Adipose tissue (tissue), 3 donors: ENCODE results near the gene TF. TPM values are rescaled to one million over a fixed set of nuclear protein-coding genes. Genes with fewer than 3 reads are reported as not detected.

ENCODE experiments used
- H3K27ac ChIP-seq: one replicate; pipeline ENCODE4 v1.5.1; 2013; ENCODE audit warnings: low read depth, low read length
- WGBS, 3 donors: extraction: QIAGEN DNeasy Blood & Tissue Kit; methylation state at CpG; one replicate each; pipeline ENCODE4 v1.1.7; 2013; 5-methylcytosine and 5-hydroxymethylcytosine counted together
- polyA plus RNA-seq, 3 donors: library from polyadenylated mRNA; stranded (reverse); fragments of 200-250 nt; gene quantifications; one replicate each; pipeline ENCODE4 v1.2.3, GENCODE V29; 2013
- donor health status: healthy with polysubstance abuse.
- donor health status: Bipolar disorder and iron deficiency.
- donor health status: healthy.

The TF gene
- polyA plus RNA-seq, 3 donors = 1.3 to 72.4 (median 63.7) TPM

GRCh38 chr3:133744241-133744640 is 2.0 kb upstream of the TF start:
- no peak overlapping the region for H3K27ac ChIP-seq
- WGBS, 3 donors = 75 to 82% (median 78%) methylated on average over 5 of the region's 5 CpGs

DNA sequence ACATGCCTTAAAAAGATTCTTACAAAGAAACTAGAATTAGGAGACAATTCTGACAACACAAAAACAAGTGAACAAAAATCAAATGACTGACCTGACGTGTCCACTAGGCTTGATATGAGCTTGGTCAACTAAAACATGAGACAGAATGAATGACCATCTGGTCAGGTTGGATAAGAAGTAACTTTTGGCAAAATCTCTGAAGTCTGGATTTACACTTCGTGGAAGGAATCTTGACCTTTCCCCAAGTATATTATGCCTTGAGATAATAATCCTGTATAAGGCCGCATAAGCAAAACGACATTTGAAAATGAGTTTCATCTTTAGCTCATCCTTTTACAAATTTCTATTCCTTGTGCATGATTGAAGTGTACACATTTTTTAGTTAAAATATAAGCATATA is 1.1 kb upstream of the TF start:
- no peak overlapping the region for H3K27ac ChIP-seq
- 87 to 92% (median 90%) methylated on average over 4 of the region's 4 CpGs for WGBS, 3 donors

DNA sequence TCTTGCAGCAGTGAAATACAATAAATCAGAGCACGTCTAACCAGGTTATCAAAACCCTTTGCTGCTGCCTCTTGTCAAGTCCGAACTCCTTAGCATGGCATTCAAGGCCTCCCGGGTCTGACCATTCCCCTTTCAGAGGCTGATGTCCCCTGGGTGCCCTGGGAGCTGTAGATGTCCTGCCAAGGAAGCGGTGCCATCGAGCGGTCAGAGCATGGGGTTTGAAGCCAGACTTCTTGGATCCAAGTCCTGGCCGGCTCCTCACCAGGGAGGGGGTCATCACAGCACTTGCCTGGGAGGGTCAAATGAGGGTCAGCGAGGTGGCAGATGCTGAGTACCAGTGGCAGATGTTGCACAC is 496 bp downstream of the TF start:
- no peak overlapping the region for H3K27ac ChIP-seq
- WGBS, 3 donors = 77 to 79% (median 79%) methylated on average over 8 of the region's 8 CpGs

DNA sequence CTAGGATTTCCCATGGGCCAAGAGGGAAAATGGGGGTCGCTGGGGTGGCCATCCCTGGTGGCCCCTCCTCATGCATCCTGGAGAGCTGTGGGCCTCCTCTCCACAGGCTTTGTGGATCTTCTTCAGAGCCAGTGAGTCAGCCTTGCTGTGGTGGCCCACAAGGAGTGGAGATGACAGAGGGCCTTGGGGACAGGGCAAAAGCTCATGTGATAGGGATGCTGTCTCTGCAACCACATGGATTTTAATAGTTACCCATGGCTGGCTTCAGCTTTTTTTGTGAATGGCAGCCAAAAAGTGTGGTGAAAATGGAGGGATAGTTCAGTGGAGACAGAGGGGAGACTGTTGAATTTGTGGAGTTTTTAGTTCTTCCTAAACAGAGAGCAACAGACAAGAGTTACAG is 1.2 kb downstream of the TF start:
- WGBS, 3 donors = 67 to 92% (median 89%) methylated on average over 1 of the region's 1 CpG

DNA sequence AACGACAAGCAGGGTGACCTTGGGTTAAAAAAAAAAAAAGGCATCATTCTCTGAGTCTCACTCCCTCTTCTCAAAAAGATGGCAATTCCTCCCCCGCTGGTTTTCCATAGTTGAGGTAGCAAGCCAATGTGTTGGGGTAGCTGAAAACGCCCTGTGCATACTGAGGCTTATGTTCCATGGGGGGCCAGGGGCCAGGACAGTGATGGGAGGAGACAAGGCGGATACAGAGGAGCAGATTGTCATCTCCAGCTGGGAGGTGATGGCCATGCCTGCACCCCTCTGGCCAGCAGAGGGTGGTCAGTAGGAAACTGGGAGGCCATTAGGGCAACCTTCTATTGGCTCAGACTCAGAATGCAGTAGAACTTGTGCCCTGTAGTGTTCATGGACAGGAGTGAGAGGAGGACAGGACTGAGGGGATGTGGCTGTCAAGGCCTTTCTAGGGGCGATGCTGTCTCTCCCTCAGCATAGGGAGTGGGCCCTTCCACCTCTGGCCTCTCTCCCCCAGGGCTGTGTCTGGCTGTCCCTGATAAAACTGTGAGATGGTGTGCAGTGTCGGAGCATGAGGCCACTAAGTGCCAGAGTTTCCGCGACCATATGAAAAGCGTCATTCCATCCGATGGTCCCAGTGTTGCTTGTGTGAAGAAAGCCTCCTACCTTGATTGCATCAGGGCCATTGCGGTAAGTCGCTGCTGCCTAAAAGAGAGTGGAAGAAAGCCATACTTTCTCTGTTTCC is 1.9 kb downstream of the TF start:
- no peak overlapping the region for H3K27ac ChIP-seq
- WGBS, 3 donors = 90 to 93% (median 91%) methylated on average over 12 of the region's 12 CpGs

More for the DNA sequence above, 1.2 kb downstream of the TF start:
- no peak overlapping the region for H3K27ac ChIP-seq

DNA sequence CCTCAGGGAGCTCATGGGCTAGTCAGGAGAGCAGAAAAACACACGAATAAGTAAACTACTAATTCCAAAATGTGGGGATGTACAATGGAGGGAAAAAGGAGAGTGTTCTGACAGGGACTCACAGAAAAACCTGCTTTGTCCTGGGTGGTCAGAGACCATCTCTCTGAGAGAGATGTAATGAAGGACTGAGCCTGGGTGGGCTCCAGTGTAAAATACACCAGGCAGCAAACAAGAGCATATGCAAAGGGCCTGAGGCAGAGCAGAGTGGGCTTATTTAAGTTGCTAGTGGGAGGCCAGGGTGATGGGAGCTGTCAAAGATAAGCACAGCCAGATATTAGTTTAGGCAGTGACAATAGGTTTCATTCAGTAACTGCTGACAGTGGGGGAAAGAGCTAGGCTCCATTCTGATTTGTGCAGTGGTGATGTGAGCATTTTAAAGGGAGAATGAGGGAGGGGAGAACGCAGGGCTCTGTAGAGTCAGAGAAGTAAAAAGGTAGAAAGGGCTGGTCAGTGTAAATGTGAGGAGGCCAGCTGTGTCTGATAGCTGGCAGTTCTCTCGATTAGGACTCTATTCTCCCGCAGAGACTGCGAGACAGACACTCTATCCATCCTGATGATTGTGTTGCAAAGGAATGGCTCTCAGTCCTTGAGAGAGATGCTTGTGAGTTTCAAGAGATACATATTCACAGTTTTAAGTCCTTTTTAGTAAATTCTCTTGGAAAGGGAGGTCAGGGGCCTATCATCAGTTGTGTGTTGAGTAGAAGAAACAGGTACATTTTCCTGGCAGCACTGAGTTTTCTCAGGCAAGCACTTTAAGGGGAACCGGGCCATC is 3.5 kb downstream of the TF start:
- WGBS, 3 donors = 76 to 87% (median 82%) methylated on average over 6 of the region's 6 CpGs
- no peak overlapping the region for H3K27ac ChIP-seq

DNA sequence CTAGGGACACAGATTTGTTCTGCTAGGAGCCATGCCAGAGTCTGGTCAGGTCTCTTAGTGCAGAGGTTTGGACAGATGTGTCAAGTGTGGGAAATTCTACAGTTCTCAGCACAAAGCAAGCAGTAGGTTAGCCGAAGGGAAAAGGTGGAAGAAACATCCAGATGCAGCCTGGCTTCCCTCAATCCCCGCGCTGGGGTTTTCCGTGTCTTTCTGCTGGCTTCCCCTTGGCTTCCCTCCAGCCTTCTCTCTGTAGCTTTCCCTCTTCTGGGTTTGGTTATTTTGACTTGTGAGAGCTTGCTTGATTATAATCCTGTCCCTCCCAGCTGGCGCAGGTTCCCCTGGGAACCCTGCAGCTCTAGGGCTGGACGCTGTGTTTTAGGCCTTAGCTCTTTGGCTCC is 4.1 kb downstream of the TF start:
- 25 to 46% (median 45%) methylated on average over 6 of the region's 6 CpGs for WGBS, 3 donors
- H3K27ac ChIP-seq = no peak overlapping the region

DNA sequence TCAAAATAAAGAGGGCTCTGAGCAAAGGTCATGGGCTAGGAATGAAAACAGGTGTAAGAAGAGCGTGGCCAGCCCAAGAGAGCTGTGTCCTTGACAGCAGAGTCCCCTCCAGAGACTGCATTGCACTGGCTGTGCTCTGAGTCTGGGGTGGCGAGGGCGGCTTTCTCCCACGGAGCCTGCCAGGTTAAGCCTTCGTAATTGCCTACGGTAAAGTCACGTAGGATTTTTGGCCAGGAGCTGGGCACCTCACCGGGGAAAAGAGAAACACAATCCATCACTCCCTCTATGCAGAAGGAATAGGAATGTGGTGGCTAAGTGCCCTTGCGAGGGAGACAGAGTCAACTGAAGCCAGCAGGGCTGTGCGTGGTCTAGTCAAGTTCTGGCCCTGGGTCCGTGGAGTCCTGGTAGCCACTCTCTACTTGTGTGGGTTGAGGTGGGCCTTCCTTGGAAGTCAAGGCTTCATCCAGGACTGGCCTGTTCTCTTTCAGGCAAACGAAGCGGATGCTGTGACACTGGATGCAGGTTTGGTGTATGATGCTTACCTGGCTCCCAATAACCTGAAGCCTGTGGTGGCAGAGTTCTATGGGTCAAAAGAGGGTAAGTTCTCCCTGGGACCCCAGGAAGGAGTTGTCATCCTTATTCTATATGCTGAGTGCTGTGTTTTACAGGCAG is 7.0 kb downstream of the TF start:
- H3K27ac ChIP-seq = no peak overlapping the region
- WGBS, 3 donors = 63 to 94% (median 88%) methylated on average over 13 of the region's 13 CpGs

- no peak overlapping the region for H3K27ac ChIP-seq
- WGBS, 3 donors = 98 to 100% (median 100%) methylated on average over 1 of the region's 1 CpG
These were observed 7.6 kb downstream of the TF start for GRCh38 chr3:133753779-133754164.

DNA sequence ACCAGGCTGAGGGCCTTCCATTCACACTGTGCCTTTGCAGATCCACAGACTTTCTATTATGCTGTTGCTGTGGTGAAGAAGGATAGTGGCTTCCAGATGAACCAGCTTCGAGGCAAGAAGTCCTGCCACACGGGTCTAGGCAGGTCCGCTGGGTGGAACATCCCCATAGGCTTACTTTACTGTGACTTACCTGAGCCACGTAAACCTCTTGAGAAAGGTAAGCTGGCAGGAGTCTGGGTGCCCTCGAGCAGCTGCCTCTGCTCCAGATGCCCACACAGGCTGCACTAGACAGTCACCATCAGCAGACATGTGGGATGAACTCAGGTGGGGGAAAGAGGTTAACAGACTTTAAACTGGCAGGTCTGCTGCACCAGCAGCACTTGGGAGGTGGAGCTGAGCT is 8.3 kb downstream of the TF start:
- WGBS, 3 donors = 93 to 96% (median 93%) methylated on average over 5 of the region's 5 CpGs

GRCh38 chr3:133754973-133755828 is 9.0 kb downstream of the TF start:
- H3K27ac ChIP-seq = no peak overlapping the region
- WGBS, 3 donors = 83 to 94% (median 86%) methylated on average over 10 of the region's 10 CpGs

More for the DNA sequence above, 8.3 kb downstream of the TF start:
- H3K27ac ChIP-seq = no peak overlapping the region

DNA sequence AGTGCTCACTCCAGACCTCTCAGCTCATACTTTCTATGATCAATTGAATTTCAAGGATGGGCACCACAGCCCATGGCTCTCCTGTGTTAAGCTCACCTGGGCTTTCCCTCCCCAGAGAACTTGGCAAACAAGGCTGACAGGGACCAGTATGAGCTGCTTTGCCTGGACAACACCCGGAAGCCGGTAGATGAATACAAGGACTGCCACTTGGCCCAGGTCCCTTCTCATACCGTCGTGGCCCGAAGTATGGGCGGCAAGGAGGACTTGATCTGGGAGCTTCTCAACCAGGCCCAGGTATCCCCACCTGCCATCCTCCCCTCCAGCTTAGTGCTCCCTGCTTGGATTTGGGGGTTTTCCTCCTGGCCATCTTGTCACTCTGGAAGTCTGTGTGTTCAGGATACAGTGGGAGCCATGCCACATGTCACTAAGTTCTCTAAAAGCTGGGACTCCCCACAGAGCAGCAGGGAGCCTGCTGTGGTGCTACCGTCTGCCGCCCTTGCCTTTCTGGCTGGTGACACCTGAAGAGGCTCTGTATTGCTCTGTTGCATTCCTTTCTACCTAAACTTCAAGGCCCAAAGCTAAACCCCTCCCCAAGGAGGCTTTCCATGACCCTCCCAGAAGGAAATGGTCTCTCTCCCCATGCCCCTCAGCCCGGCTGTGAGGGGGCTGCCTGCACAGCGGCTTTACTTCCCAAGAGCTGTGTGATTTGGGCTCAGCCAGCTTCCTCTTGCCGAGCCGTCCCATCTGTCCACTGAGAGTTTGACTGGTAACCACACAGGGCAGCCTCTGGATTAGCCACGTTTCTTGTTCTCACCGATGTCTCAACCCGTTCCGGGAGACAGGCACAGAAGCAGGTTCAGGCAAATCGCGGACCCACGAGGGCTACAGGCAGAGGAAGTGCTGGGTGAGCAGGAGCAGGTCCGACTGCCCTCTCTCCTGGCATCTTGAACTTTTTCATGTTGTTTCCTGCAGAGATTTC is 10.8 kb downstream of the TF start:
- H3K27ac ChIP-seq = no peak overlapping the region
- 84 to 91% (median 90%) methylated on average over 20 of the region's 20 CpGs for WGBS, 3 donors

DNA sequence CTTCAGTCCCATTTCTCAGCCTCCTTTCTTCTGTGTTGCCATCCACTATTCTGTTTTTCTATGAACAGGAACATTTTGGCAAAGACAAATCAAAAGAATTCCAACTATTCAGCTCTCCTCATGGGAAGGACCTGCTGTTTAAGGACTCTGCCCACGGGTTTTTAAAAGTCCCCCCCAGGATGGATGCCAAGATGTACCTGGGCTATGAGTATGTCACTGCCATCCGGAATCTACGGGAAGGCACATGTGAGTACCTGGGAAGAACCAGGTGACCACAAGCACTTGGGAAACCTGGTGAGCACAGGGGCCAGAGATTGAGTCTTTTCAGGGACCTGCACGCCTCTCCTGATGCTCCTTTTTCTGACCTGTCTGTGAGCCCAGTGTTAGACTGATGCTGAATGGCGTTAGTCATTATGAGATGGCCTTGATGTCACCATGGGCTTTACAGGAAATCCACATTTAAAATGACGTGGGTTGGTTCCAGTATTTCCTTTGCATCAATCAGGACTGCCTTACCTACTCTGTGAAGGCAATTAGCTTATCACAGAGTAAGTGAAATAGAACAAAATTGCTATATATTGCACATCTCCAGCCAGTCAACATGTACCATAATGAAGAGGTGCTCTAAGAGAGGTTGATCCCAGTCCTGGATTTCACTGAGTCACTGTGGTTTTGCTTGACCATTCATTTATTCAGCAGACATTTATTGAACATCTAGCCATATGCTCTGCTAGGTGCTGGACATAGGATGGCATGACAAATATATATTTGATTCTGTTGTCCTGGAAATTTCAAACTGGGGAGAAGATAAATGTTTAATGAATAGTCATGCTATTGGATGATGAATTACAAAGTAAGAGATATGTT is 11.7 kb downstream of the TF start:
- WGBS, 3 donors = 72 to 80% (median 77%) methylated on average over 6 of the region's 6 CpGs
- no peak overlapping the region for H3K27ac ChIP-seq

DNA sequence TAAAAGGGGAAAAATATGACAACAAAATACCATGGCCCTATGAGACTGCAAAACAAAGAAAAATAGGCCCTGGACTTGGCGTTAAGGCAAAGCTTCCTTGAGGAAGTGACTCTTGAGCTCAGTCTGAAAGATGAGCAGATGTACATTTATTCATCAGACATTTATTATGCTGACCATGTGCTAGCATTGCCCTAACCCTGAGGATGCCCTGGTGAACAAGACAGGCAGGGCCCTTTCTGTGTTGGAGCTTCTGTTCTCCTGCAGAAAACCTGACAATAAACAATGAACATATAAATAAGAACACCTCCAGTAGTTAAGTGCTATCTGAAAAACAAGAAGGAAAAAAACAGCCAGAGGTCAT is 12.4 kb downstream of the TF start:
- WGBS, 3 donors = 63 to 75% (median 74%) methylated on average over 1 of the region's 1 CpG
- H3K27ac ChIP-seq = no peak overlapping the region

- WGBS, 3 donors = 88 to 93% (median 90%) methylated on average over 9 of the region's 9 CpGs
- H3K27ac ChIP-seq = no peak overlapping the region
These were observed 13.0 kb downstream of the TF start for GRCh38 chr3:133758964-133759739.

DNA sequence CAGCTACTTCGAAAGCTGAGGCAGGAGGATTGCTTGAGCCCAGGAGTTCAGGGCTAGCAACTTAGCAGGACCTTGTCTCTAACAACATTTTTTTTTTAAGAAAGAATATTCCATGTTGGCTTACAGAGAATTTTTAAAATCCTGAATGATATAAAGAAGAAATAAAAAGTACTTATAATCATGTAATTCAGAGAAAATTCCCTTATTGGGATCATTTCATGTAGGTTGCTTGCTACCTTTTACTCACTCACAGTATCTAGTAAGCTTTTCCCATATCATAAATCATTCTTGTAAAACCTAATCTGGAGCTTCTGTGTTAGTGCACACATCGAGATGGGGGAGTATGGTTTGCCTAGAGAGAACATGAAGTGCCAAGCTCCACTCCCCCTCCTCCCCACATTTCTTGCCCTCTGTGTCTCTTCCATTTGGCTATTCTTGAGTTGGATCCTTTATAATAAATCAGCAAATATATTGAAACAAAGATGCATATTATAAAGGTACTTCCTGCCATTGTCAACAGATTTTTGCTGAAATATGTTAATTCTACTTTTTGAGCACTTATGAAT is 13.6 kb downstream of the TF start:
- 72 to 74% (median 73%) methylated on average over 2 of the region's 2 CpGs for WGBS, 3 donors
- H3K27ac ChIP-seq = no peak overlapping the region
